HG03575 (cell line): ENCODE results near the gene ANO7.

Source experiments
- ATAC-seq: cut with Tn5 transposase; IDR thresholded peaks from one replicate; pipeline ENCODE4 v1.9.1; 2021; ENCODE audit not compliant: unreplicated experiment, insufficient number of reproducible peaks, low FRiP score; ENCODE audit errors: extremely low read depth

Gene ANO7

DNA sequence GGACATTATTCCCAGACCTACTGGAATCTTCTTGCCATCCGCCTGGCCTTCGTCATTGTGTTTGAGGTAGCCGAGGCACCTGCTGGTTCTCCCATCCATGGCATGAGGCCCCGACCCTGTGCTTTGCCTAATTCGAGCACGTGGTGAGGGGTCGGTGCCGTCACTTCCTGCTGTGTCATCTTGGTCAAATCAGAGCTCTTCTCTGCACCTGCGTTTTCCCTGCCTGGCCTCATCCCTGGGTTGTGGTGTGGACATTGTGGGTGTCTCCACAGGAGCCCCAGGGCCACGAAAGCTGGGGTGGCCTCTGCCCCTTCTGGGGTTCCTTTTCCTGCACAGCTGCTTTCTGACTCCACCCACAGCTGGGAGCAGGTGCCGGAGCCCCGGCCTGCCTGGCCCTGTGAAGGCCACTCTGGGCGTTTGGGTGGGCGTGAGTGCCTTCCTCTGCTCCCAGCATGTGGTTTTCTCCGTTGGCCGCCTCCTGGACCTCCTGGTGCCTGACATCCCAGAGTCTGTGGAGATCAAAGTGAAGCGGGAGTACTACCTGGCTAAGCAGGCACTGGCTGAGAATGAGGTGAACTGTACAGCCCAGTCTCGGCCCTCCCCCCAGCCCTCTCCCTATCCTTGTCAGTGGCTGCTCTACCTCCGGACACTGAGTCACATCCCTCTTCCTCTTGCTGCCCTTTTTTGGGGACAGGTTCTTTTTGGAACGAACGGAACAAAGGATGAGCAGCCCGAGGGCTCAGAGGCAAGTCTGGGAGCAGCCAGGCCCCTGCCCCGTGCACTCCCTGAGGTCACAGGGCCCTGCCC is 34.9 kb downstream of the ANO7 start:
- ATAC-seq: no peak

DNA sequence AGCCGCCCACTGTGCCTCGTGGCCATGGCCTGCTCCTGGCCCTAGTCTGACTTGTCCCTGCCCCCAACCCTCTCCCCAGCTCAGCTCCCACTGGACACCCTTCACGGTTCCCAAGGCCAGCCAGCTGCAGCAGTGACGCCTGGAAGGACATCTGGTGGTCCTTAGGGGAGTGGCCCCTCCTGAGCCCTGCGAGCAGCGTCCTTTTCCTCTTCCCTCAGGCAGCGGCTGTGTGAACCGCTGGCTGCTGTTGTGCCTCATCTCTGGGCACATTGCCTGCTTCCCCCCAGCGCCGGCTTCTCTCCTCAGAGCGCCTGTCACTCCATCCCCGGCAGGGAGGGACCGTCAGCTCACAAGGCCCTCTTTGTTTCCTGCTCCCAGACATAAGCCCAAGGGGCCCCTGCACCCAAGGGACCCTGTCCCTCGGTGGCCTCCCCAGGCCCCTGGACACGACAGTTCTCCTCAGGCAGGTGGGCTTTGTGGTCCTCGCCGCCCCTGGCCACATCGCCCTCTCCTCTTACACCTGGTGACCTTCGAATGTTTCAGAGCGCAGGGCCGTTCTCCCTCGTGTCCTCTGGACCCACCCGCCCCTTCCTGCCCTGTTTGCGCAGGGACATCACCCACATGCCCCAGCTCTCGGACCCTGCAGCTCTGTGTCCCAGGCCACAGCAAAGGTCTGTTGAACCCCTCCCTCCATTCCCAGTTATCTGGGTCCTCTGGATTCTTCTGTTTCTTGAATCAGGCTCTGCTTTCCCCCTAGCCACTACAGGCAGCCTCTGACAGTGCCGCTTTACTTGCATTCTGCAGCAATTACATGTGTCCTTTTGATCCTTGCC is 35.8 kb downstream of the ANO7 start:
- ATAC-seq: no peak

DNA sequence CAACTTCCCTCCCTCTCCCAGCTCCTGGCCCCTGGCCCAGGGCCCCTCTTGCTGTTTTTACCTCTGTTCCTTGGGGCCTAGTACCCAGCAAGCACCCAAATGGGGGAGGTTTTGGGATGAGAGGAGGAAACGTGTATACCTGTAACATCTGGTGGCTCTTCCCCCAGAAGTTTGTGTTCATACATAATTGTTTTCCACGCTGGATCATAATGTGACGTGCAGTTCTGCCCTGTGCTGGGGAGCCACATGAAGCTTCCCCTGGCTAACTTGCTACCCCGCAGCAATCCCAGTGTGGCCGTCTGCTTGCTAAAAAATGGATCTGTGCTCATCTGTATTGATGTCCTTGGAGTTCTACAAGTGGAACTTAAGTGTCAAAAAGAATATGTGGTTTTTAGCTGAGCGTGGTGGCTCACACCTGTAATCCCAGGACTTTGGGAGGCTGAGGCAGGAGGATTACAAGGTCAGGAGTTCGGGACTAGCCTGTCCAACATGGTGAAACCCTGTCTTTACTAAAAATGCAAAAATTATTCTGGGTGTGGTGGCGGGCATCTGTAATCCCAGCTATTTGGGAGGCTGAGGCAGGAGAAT is 36.5 kb downstream of the ANO7 start:
- no peak for ATAC-seq

DNA sequence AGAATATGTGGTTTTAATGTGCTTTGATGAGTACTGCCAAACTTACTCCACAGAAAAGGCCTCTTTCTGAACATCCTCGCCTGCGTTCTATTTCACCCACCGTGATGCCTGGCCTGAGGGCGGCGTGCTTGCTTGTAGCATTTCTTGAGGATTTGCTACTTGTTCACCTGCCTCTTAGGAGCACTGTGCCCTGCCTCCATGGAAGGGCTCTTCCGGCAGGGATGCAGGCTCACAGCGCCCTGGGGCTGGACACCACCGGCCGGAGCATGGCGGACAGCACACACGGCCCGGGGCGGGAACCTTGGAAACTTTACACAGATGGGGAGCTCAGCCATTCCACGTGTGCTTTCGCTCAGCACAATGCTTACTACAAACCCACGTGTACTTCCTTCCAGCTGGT is 37.1 kb downstream of the ANO7 start:
- ATAC-seq: no peak

GRCh38 chr2:241225983-241226382 is 37.5 kb downstream of the ANO7 start:
- no peak for ATAC-seq

DNA sequence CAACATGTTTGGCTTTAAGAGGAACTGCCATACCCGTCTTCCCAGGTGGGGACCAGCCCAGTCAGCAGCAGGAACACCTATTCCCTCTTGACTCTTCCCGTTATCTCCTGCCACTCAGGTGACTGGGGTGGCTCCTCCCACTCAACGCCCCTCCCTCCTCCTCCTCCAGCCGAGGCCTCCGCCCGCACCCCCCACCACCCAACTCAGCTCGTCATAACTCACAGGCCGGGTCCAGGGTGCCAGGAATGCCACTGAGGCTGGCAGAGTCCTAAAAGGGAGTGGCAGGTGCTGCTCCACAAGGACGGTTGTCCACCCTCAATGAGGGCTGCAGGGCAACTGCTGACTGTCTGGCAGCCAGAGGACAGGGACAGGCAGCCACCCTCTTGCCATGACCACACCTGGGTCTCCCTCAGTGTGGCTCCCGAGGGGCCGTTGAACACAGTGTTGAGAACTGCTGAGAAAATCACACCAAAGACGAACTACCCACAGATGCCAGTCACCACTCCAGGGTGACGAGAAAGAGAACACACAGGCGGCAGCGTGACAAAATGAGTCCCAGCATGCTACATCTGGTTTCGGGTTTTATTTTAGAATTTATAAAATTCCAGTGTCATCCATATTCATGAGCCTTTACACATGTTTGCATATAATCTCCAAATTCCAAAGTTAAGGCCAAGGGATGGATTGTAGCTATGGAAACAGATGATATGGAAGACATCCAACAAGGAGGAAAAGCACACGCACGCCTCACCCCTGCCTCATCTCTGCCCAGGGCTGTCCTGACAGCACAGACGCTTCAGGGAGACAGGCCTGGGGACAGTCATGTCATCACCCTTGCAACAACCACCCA is 38.5 kb downstream of the ANO7 start:
- ATAC-seq: no peak

GRCh38 chr2:241227594-241227993 is 39.1 kb downstream of the ANO7 start:
- ATAC-seq: no peak

DNA sequence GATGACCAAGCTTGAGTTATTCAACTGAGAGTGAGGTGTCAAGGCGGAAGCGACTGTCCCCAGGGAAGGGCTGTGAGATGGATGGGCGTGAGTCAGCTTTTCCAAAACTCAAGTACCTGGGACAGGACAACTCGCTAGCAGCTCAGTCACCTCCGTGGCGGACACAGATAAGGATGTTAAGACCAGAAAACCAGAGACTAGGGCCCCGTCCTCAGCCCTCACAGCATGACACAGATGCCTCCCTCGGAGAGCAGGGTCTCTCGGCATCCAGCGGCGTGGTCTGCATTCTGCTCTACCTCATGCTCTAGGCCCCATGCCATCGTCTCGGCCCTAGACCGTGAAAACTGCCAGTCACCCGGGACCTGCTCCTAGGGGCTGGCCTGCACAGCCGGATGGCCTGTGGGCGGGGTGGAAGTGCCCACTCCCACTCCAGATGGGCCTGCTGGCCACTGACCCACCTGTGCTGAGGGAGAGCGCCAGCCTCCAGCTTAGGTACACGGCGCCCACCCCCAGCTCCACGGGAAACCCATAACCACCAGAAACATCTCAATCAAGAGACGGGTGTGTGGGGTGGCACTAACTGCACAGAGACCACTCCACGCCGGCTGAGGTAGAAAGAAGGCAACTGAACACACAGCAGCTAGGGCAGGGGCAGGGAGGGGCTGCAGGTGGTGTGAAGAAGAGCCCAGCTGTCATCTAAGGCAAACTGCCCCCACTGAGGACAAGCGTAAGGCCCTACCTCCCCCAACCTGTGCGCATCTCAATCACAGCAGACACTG is 39.8 kb downstream of the ANO7 start:
- no peak for ATAC-seq

- ATAC-seq: no peak
Measured at GRCh38 chr2:241228860-241229516, 40.5 kb downstream of the ANO7 start.

GRCh38 chr2:241229563-241230401 is 41.3 kb downstream of the ANO7 start:
- ATAC-seq: no peak

DNA sequence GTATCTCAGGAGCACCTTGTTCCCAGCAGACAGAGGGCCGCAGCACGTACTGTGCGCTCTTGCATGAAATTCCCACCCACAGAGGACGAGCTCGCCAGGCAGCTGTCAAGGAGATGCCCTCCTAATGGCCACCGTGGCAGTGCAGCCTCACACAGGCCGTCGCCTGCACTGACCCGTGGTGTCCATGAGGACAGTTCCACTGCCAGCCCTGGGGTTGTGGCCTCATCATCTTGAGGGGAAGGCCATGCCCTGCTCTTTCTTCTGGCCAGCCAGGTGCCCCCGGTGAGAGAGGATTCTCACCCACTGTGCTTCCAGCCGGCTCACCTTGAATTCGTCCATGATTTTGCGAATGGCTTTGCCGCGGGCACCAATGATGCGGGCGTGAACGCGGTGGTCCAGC is 42.0 kb downstream of the ANO7 start:
- ATAC-seq: no peak

DNA sequence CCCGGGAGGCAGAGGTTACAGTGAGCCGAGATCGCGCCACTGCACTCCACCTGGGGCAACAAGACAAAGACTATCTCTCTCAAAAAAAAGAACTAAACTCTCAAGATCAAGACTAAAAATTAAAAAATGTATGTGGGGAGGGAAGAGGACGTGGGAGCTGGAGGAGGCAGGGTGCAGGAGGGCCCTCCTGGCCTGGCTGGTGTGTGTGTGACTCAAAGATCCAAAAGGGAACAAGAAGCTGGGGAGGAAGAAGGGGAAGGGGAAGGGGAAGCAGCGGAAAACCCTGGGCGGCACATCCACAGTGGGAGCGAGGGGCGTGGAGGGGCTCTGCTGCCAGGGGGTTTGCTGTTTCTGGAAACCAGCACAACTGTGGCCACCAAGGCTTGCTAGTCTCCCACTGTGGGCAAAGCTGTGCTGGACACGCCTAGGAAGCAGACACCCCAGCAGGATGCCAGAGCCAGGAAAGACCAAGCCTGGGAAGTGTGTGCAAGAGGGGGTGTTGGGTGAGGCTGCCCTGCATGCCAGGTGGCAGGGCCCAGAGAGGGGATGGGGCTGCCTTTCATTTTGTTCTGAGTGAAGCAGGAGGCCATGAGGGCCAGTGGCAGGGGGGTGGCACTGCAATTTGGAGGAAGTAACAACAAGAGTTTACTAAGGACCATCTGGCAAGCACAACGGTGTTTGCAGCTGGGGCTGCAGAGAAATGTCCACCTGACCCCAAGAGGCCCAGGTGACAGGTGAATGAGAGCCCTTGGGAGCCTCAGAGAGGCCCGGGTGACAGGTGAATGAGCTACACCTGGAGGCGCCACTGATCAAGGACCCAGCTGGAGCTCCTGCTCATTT is 44.5 kb downstream of the ANO7 start:
- ATAC-seq: no peak

DNA sequence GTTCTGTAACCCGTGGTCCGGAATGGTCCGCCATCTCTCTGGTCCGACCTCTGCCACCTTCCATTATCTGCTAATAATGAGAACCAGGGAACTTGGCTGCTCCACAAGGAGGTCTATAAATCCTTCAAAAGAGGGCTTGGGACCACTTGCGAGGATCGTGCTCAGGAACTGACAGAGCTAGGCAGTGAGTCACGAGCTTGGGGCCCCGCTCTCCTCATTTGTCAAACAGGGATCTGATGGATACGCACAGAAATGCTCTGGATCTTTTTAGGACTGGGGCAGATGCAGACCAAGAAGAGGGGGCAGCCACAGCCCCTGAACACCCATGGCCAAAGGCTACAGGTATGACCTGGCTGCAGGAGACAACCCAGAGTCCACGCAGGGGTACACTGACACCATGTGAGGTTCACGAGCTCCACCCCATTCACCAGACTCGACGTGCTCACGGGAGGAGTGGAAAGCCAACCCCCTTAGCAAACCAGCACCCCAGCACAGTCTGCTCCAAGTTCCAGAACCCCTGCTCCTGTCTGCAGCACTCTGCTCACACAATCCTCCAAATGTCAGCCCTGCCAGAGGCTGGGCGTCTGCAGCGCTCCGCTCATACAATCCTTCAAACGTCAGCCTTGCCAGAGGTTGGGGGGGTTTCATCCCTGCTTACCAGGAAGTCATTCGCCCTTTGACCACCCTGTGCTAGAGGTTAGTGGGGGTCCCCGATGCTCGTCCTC is 45.8 kb downstream of the ANO7 start:
- no peak for ATAC-seq

DNA sequence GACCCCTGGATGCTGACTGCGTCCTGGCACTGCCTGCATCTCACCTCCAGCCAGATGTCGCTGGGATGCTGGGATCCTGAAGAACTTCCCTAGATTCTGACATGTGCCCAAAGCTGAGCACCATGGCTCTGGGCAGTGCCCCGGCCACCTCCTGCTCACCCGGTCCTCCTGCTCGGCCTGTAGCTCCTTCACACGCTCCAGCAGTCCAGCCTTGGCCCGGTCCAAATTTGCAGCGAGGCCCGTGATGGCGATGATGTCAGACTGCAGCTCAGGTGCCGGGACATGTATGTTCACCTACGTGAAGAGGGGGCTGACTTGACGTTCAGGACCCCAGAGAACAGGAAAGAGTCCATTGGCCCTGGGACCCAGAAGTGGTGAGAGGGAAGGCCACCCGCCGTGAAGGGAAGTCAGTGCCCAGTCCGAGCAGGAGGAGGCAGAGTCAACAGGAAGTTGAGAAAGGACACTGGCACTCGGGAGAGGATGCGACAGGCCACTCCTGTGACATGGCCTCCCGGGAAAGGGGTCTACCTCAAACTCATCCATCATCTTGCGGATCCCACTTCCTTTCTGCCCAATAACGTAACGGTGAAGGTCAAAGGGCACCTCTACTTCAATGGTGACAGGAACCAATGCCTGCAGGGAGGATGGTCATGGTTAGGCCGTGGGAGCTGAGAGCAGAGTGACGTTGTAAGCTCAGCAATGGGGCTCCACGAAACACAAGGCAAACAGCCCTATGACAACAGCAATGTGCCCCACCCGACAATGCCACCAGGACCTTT is 46.7 kb downstream of the ANO7 start:
- ATAC-seq: no peak
